ENCODE data around the gene RASSF4.

RASSF4 gene

GRCh38 chr10:44923611-44924010 lies 36.0 kb upstream of the RASSF4 start:
- H3K9me3 Mint-ChIP-seq (ENCODE audit: low read depth) = no peaks in the 10 kb centered on the region
- H3K4me3 Mint-ChIP-seq = no peak overlapping the region
- no peaks in the 10 kb centered on the region for H3K27me3 Mint-ChIP-seq
- H3K4me1 Mint-ChIP-seq (ENCODE audit: low read depth) = no peaks in the 10 kb centered on the region
- H3K27ac Mint-ChIP-seq = no peak overlapping the region
- no peaks in the 10 kb centered on the region for H3K36me3 Mint-ChIP-seq

GRCh38 chr10:44924261-44925040 lies 35.2 kb upstream of the RASSF4 start:
- Mint-ChIP-seq H3K4me1 (ENCODE audit: low read depth) (no peaks in the 10 kb centered on the region), H3K9me3 (ENCODE audit: low read depth) (no peaks in the 10 kb centered on the region), H3K36me3 (no peaks in the 10 kb centered on the region), H3K27me3 (no peaks in the 10 kb centered on the region), H3K27ac (no peak overlapping the region), H3K4me3 (no peak overlapping the region)

GRCh38 chr10:44925224-44925623 lies 34.4 kb upstream of the RASSF4 start:
- Mint-ChIP-seq H3K27me3 (no peaks in the 10 kb centered on the region), H3K9me3 (ENCODE audit: low read depth) (no peaks in the 10 kb centered on the region)

GRCh38 chr10:44925811-44926750 lies 33.5 kb upstream of the RASSF4 start:
- Mint-ChIP-seq H3K4me3 (no peak overlapping the region), H3K27ac (no peak overlapping the region), H3K4me1 (ENCODE audit: low read depth) (no peaks in the 10 kb centered on the region), H3K36me3 (no peaks in the 10 kb centered on the region), H3K9me3 (ENCODE audit: low read depth) (no peaks in the 10 kb centered on the region), H3K27me3 (no peaks in the 10 kb centered on the region)

More at GRCh38 chr10:44925224-44925623, 34.4 kb upstream of the RASSF4 start:
- H3K4me1 Mint-ChIP-seq (ENCODE audit: low read depth) = no peaks in the 10 kb centered on the region
- H3K4me3 Mint-ChIP-seq = no peak overlapping the region
- no peaks in the 10 kb centered on the region for H3K36me3 Mint-ChIP-seq
- no peak overlapping the region for H3K27ac Mint-ChIP-seq

- Mint-ChIP-seq H3K27ac (no peak overlapping the region), H3K36me3 (no peaks in the 10 kb centered on the region), H3K4me1 (ENCODE audit: low read depth) (no peaks in the 10 kb centered on the region), H3K27me3 (no peaks in the 10 kb centered on the region), H3K9me3 (ENCODE audit: low read depth) (no peaks in the 10 kb centered on the region), H3K4me3 (no peak overlapping the region)
Measured at GRCh38 chr10:44926751-44927351, 32.8 kb upstream of the RASSF4 start.

- no peaks in the 10 kb centered on the region for H3K9me3 Mint-ChIP-seq (ENCODE audit: low read depth)
- no peaks in the 10 kb centered on the region for H3K27me3 Mint-ChIP-seq
- H3K36me3 Mint-ChIP-seq = no peaks in the 10 kb centered on the region
Measured at GRCh38 chr10:44927352-44927751, 32.2 kb upstream of the RASSF4 start.

GRCh38 chr10:44928462-44928861 lies 31.1 kb upstream of the RASSF4 start:
- H3K4me1 Mint-ChIP-seq (ENCODE audit: low read depth) = no peaks in the 10 kb centered on the region
- H3K36me3 Mint-ChIP-seq = no peaks in the 10 kb centered on the region
- H3K9me3 Mint-ChIP-seq (ENCODE audit: low read depth) = no peaks in the 10 kb centered on the region
- no peak overlapping the region for H3K4me3 Mint-ChIP-seq
- no peaks in the 10 kb centered on the region for H3K27me3 Mint-ChIP-seq
- no peak overlapping the region for H3K27ac Mint-ChIP-seq

More at GRCh38 chr10:44927352-44927751, 32.2 kb upstream of the RASSF4 start:
- H3K27ac Mint-ChIP-seq = no peak overlapping the region
- no peaks in the 10 kb centered on the region for H3K4me1 Mint-ChIP-seq (ENCODE audit: low read depth)
- H3K4me3 Mint-ChIP-seq = no peak overlapping the region

GRCh38 chr10:44929356-44930255 lies 30.0 kb upstream of the RASSF4 start:
- H3K36me3 Mint-ChIP-seq = no peaks in the 10 kb centered on the region
- H3K4me1 Mint-ChIP-seq (ENCODE audit: low read depth) = no peaks in the 10 kb centered on the region
- no peaks in the 10 kb centered on the region for H3K27me3 Mint-ChIP-seq
- no peak overlapping the region for H3K4me3 Mint-ChIP-seq
- no peaks in the 10 kb centered on the region for H3K9me3 Mint-ChIP-seq (ENCODE audit: low read depth)
- no peak overlapping the region for H3K27ac Mint-ChIP-seq

GRCh38 chr10:44930904-44931620 lies 28.5 kb upstream of the RASSF4 start:
- no peak overlapping the region for H3K27ac Mint-ChIP-seq
- H3K9me3 Mint-ChIP-seq (ENCODE audit: low read depth) = no peaks in the 10 kb centered on the region
- H3K27me3 Mint-ChIP-seq = no peaks in the 10 kb centered on the region
- H3K36me3 Mint-ChIP-seq = no peaks in the 10 kb centered on the region
- H3K4me3 Mint-ChIP-seq = no peak overlapping the region
- peaks cover 5% of the 10 kb centered on the region for H3K4me1 Mint-ChIP-seq (ENCODE audit: low read depth)

GRCh38 chr10:44931621-44932516 lies 27.7 kb upstream of the RASSF4 start:
- no peak overlapping the region for H3K27ac Mint-ChIP-seq
- no peaks in the 10 kb centered on the region for H3K27me3 Mint-ChIP-seq
- H3K4me3 Mint-ChIP-seq = no peak overlapping the region

GRCh38 chr10:44932517-44933450 lies 26.8 kb upstream of the RASSF4 start:
- Mint-ChIP-seq H3K36me3 (no peaks in the 10 kb centered on the region), H3K9me3 (ENCODE audit: low read depth) (no peaks in the 10 kb centered on the region), H3K27me3 (peaks cover 2% of the 10 kb centered on the region), H3K27ac (no peak overlapping the region), H3K4me3 (no peak overlapping the region), H3K4me1 (ENCODE audit: low read depth) (peaks cover 6% of the 10 kb centered on the region)

More at GRCh38 chr10:44931621-44932516, 27.7 kb upstream of the RASSF4 start:
- Mint-ChIP-seq H3K9me3 (ENCODE audit: low read depth) (no peaks in the 10 kb centered on the region), H3K4me1 (ENCODE audit: low read depth) (peaks cover 6% of the 10 kb centered on the region), H3K36me3 (no peaks in the 10 kb centered on the region)
